ENCODE measurements around the gene CALR3.
"Not testable (repeated sequence)": the region's sequence is repeated elsewhere in the genome, so short reads cannot be mapped to it uniquely, and the experiment has no call there.

The CALR3 gene

DNA sequence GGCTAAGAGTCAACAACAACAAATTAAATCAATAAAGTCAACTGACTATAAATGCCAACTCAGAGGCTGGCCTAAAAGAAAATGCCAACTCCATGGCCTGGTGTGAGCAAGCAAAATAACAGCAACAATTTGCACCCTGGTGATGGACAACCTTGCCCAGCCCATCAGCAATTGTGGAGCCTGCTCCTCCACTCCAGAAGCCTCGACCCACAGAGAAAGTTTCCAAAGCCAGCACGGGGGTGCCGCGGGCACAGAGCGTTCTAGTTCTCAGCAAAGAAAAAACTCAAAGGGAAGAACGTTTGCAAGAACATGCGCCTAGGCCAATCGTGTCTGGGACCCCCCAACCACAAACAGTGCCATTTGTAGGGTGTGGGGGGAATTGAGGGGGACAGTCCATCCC, 35.5 kb downstream of the CALR3 start:
- no peak overlapping the region for H3K27ac ChIP-seq (ENCODE audit: low read length)
- H3K36me3 ChIP-seq (ENCODE audit: insufficient read depth, low read depth, low read length) = no peaks in the 10 kb centered on the region
- H3K4me1 ChIP-seq (ENCODE audit: insufficient read depth, low read length) = peaks cover 22% of the 10 kb centered on the region
- no peak overlapping the region for H3K4me3 ChIP-seq (ENCODE audit: low read length)
- H3K9ac ChIP-seq (ENCODE audit: low read depth, low read length) = no peak overlapping the region; the same call in 1 of the 2 replicates
- H3K9me3 ChIP-seq (ENCODE audit: insufficient read depth, low read depth, low read length) = no peaks in the 10 kb centered on the region
- no peaks in the 10 kb centered on the region for H3K27me3 ChIP-seq (ENCODE audit: insufficient read depth, low read length)

DNA sequence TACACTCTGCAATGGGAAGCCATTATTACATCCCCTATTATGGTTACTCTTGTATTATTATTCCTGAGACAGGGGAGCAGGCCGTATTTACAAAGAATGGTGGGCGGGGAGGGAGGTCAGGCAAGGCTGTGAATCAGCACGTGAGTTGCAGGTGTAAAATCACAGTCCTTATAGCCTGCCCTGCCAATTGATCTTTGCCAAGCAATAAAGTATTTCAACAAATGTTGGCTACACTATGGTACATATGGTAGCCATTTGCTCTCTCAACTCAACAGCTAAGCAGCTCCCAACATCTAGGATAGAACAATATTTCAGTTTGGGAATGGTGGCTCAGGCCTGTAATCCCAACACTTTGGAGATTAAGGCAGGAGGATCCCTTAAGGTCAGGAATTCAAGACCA, 36.3 kb downstream of the CALR3 start:
- no peak overlapping the region for H3K9ac ChIP-seq (ENCODE audit: low read depth, low read length)
- no peak overlapping the region for H3K4me3 ChIP-seq (ENCODE audit: low read length)
- H3K27me3 ChIP-seq (ENCODE audit: insufficient read depth, low read length) = no peaks in the 10 kb centered on the region
- H3K9me3 ChIP-seq (ENCODE audit: insufficient read depth, low read depth, low read length) = no peaks in the 10 kb centered on the region
- no peaks in the 10 kb centered on the region for H3K36me3 ChIP-seq (ENCODE audit: insufficient read depth, low read depth, low read length)
- H3K27ac ChIP-seq (ENCODE audit: low read length) = no peak overlapping the region
- peaks cover 22% of the 10 kb centered on the region for H3K4me1 ChIP-seq (ENCODE audit: insufficient read depth, low read length)

DNA sequence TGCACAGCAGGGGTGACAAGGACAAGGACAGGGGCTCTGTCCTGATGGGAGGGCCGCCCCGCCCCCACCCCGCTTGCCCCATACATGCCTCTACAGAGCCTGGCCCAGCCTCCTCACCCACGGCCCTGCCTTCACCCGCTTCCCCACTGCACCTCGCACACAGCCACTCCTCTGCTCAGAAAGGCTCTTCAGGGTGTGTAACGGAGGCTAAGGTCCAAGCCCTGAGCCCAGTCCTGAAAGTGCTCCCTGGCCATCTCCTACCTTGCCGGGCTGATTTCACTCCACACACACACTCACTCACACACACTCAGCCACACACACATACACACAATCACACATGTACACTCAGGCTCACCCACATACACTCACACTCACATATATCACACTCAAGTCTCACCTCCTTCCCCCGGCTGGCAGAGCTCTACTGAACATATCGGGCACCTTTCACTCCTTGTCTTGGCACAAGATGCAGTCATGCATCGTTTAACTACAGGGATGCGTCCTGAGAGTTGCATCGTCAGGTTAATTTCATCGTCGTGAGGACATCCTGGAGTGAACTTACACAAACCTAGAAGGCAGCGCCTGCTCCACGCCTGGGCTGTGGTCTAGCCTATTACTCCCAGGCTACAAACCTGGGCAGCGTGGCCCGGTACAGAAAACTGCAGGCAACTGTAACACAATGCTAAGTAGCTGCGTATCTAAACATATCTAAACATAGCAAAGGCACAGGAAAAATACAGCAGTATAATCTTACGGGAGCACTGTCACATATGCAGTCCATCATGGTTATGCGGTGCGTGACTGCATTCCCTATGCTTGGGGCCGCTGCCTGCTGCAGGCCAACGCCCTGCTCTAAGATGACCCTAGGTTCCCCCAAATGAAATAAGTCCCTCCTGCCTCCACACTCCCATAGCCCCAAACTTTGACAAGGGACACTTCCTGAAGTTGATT, 37.3 kb downstream of the CALR3 start:
- Histone ChIP-seq H3K27ac (ENCODE audit: low read length) (no peak overlapping the region), H3K27me3 (ENCODE audit: insufficient read depth, low read length) (no peaks in the 10 kb centered on the region), H3K36me3 (ENCODE audit: insufficient read depth, low read depth, low read length) (no peaks in the 10 kb centered on the region), H3K4me1 (ENCODE audit: insufficient read depth, low read length) (peaks cover 31% of the 10 kb centered on the region), H3K9me3 (ENCODE audit: insufficient read depth, low read depth, low read length) (no peaks in the 10 kb centered on the region), H3K4me3 (ENCODE audit: low read length) (no peak overlapping the region), H3K9ac (ENCODE audit: low read depth, low read length) (no peak overlapping the region)

DNA sequence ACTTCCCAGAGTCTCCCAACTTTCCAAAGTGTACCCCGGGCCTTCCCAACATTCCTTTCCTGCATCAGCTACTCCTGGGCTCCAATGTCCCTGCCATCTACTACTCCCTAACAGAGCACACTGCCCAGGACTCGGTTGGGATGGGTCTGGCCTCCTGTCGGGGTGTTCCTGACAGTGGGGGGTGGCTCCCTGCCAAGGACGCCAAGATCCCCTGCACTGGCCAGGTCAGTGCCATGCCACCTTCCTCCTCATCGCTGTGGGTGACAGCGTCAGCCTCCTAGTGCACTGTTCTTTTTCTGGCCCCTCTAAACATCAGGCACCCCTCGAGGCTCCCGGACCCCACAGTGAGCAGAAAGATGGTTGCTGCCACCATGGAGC, 38.0 kb downstream of the CALR3 start:
- Histone ChIP-seq H3K27ac (ENCODE audit: low read length) (no peak overlapping the region), H3K4me1 (ENCODE audit: insufficient read depth, low read length) (peaks cover 32% of the 10 kb centered on the region), H3K9me3 (ENCODE audit: insufficient read depth, low read depth, low read length) (no peaks in the 10 kb centered on the region), H3K36me3 (ENCODE audit: insufficient read depth, low read depth, low read length) (no peaks in the 10 kb centered on the region), H3K9ac (ENCODE audit: low read depth, low read length) (no peak overlapping the region), H3K27me3 (ENCODE audit: insufficient read depth, low read length) (no peaks in the 10 kb centered on the region), H3K4me3 (ENCODE audit: low read length) (no peak overlapping the region)

DNA sequence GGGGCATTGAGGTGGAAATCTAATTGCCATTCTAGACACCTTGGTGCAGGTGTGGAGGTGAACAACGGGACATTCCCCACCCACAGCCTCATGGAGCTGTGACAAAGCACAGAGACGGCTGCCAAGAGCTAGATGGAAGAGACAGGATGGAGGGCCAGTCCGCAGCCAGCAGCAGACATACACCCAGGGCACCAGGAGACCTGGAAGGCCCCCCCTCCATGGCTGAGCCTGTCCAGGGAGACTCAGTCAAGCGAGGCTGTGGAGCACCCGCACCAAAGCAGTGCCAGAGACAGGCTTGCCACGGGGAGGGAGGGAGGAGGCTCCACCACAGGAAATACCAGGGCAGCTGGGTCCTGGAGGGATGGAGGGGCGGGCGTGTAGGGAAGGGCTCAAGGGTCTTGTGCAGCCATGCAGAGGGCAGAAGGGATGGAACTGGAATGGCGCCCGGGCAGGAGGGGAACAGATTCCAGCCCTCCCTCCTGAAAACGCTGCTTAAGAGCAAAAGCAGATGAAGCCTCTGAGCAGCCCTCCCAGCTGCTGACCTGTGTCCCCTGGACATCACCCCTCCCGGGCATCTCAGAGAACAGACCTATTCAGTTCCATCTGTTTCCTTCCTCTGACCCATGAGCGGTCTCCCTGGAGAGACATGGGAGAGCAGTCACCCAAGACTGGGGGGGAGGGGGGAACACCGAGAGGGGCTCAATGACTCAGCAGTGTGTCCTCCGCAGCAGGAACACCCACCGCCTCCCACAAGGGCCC, 38.6 kb downstream of the CALR3 start:
- no peaks in the 10 kb centered on the region for H3K27me3 ChIP-seq (ENCODE audit: insufficient read depth, low read length)
- H3K4me1 ChIP-seq (ENCODE audit: insufficient read depth, low read length) = peaks cover 32% of the 10 kb centered on the region
- H3K27ac ChIP-seq (ENCODE audit: low read length) = no peak overlapping the region
- peak overlapping the region; percentile 33; the same call in 1 of the 2 replicates for H3K9ac ChIP-seq (ENCODE audit: low read depth, low read length)
- H3K4me3 ChIP-seq (ENCODE audit: low read length) = no peak overlapping the region
- no peaks in the 10 kb centered on the region for H3K36me3 ChIP-seq (ENCODE audit: insufficient read depth, low read depth, low read length)
- no peaks in the 10 kb centered on the region for H3K9me3 ChIP-seq (ENCODE audit: insufficient read depth, low read depth, low read length)

DNA sequence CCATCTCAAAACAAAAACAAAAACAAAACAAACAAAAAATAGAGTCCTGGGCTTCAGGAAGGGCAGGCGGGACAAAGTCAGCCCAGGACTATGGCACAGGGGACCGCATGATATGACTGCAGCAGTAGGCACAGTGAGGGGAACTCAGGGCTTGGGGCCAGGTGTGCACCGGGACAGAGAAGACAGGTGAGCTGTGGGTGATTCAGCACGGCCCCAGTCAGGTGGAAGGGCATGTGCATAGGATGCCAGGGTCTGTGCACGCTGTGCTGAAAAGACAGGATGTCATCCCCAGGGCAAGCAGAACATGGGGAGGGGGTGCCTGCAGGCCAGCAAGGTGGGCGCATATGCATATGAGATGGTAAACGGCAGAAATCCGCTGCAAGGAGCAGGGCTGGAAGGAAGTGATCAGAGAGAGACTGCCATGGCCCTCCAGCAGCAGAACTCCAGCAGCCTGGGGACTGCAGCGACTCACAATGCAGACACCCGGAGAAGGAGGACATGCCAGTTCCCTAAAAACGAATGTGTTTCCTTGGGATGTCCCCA, 39.2 kb downstream of the CALR3 start:
- no peaks in the 10 kb centered on the region for H3K27me3 ChIP-seq (ENCODE audit: insufficient read depth, low read length)
- H3K27ac ChIP-seq (ENCODE audit: low read length) = no peak overlapping the region
- H3K36me3 ChIP-seq (ENCODE audit: insufficient read depth, low read depth, low read length) = no peaks in the 10 kb centered on the region
- H3K4me1 ChIP-seq (ENCODE audit: insufficient read depth, low read length) = peaks cover 32% of the 10 kb centered on the region
- H3K4me3 ChIP-seq (ENCODE audit: low read length) = no peak overlapping the region
- H3K9me3 ChIP-seq (ENCODE audit: insufficient read depth, low read depth, low read length) = no peaks in the 10 kb centered on the region
- peak overlapping the region; percentile 33; the same call in 1 of the 2 replicates for H3K9ac ChIP-seq (ENCODE audit: low read depth, low read length)

DNA sequence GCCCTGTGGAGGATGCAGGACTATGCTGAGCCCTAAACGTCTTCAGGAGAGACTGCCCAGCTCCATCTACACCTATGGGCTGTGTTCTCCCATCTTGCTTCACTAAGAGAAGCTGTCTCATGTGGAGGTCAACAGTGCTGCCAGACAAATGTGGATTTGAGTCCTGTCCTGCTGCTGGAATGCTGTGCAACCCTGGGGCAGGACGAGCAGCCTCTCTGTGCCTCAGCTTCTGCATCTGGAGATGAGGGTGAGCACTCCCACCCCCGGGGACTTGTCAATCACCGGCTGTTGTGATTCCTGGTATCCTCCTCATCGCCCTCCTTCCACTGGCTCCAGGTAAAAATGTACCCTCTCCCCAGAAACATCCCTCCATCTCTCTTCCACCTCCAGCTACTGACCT, 40.5 kb downstream of the CALR3 start:
- Histone ChIP-seq H3K4me3 (ENCODE audit: low read length) (no peak overlapping the region), H3K36me3 (ENCODE audit: insufficient read depth, low read depth, low read length) (no peaks in the 10 kb centered on the region), H3K4me1 (ENCODE audit: insufficient read depth, low read length) (peaks cover 32% of the 10 kb centered on the region), H3K9ac (ENCODE audit: low read depth, low read length) (no peak overlapping the region), H3K27me3 (ENCODE audit: insufficient read depth, low read length) (no peaks in the 10 kb centered on the region), H3K9me3 (ENCODE audit: insufficient read depth, low read depth, low read length) (no peaks in the 10 kb centered on the region), H3K27ac (ENCODE audit: low read length) (no peak overlapping the region)

DNA sequence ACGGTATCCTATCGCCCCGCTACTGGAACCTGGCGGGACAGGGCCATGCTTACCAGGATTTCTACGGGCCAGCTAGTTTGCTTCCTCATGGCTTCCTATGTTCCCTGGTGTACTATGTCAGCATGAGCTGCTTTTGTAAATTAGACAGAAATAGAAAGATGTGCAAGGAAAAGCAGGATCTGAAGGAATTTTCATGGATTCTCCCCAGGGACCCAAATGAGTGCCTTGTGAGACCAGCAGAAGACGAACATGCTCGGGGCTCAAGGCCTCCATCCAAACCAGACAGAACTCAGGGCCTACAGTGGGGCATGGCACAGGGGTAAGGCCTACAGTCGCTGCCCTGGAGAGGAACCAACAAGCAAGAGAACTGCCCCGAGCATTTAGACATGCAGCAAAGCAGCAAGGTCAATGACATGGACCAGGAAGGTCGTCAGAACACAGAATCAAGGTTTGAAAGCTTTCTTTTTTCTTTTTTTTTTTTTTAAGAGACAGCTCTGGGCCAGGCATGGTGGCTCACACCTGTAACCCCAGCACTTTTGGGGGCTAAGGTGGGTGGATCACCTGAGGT, 41.5 kb downstream of the CALR3 start:
- Histone ChIP-seq H3K36me3 (ENCODE audit: insufficient read depth, low read depth, low read length) (no peaks in the 10 kb centered on the region), H3K9ac (ENCODE audit: low read depth, low read length) (no peak overlapping the region), H3K4me1 (ENCODE audit: insufficient read depth, low read length) (peaks cover 32% of the 10 kb centered on the region), H3K4me3 (ENCODE audit: low read length) (no peak overlapping the region), H3K9me3 (ENCODE audit: insufficient read depth, low read depth, low read length) (no peaks in the 10 kb centered on the region), H3K27ac (ENCODE audit: low read length) (no peak overlapping the region), H3K27me3 (ENCODE audit: insufficient read depth, low read length) (no peaks in the 10 kb centered on the region)

DNA sequence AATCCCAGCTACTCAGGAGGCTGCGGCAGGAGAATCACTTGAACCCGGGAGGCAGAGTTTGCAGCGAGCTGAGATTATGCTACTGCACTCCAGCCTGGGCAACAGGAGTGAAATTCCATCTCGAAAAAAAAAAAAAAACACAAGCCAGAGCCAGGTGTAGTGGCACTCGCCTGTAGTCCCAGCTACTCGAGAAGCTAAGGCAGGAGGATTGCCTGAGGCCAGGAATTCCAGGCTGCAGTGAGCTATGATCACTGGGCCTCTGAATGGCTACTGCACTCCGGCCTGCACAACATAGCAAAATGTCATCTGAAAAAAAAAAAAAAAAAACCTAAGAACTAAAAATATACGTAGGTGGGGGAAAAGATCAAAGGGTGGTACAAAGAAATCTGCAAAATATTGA, 43.6 kb downstream of the CALR3 start:
- H3K27me3 ChIP-seq (ENCODE audit: insufficient read depth, low read length) = no peaks in the 10 kb centered on the region
- H3K4me1 ChIP-seq (ENCODE audit: insufficient read depth, low read length) = peaks cover 17% of the 10 kb centered on the region
- H3K9ac ChIP-seq (ENCODE audit: low read depth, low read length) = no peak overlapping the region
- no peaks in the 10 kb centered on the region for H3K36me3 ChIP-seq (ENCODE audit: insufficient read depth, low read depth, low read length)
- no peaks in the 10 kb centered on the region for H3K9me3 ChIP-seq (ENCODE audit: insufficient read depth, low read depth, low read length)
- H3K27ac ChIP-seq (ENCODE audit: low read length) = no peak overlapping the region
- H3K4me3 ChIP-seq (ENCODE audit: low read length) = no peak overlapping the region

DNA sequence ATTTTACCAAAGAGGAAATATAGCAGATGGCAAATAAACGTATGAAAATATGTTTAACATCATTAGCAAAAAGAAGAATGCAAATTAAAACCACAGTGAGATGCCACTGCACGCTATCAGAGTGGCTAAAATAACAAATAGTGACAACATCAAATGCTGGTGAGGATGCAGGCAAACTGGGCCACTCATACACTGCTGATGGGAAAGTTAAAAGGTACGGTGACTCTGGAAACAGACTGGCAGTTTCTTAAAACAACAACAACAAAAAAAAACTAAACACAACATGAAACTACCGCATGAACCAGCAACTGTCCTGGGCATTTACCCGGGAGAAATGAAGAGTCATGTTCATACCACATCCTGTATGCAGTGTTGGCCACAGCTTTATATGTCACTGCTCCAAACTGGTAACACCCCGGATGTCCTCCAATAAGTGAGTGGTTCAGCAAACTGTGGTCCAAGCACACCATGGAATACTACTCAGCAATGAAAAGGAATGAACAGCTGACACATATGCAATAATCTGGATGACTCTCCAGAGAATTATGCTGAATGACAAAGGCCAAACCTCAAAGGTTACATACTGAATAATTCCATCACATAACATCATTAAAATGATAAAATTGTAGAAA, 46.5 kb downstream of the CALR3 start:
- H3K27me3 ChIP-seq (ENCODE audit: insufficient read depth, low read length) = no peaks in the 10 kb centered on the region
- H3K36me3 ChIP-seq (ENCODE audit: insufficient read depth, low read depth, low read length) = no peaks in the 10 kb centered on the region
- H3K27ac ChIP-seq (ENCODE audit: low read length) = no peak overlapping the region
- H3K4me3 ChIP-seq (ENCODE audit: low read length) = no peak overlapping the region
- peaks cover 16% of the 10 kb centered on the region for H3K4me1 ChIP-seq (ENCODE audit: insufficient read depth, low read length)
- H3K9me3 ChIP-seq (ENCODE audit: insufficient read depth, low read depth, low read length) = no peaks in the 10 kb centered on the region
- H3K9ac ChIP-seq (ENCODE audit: low read depth, low read length) = no peak overlapping the region

DNA sequence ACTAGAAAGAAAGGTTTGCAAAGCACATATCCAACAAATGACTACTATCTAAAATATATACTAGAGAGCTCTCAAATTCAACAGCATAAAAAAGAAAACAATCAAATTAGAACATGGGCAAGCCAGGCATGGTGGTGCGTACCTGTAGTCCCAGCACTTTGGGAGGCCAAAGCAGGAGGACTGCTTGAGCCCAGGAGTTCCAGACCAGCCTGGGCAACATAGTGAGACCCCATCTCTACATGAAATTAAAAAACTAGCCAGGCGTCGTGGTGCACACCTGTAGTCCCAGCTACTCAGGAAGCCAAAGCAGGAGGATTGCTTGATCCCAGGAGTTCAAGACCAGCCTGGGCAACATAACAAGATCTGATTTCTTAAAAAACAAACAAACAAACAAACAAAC, 47.1 kb downstream of the CALR3 start:
- not testable (repeated sequence) for H3K27ac ChIP-seq (ENCODE audit: low read length); H3K27me3 ChIP-seq (ENCODE audit: insufficient read depth, low read length); H3K9ac ChIP-seq (ENCODE audit: low read depth, low read length); H3K9me3 ChIP-seq (ENCODE audit: insufficient read depth, low read depth, low read length); H3K36me3 ChIP-seq (ENCODE audit: insufficient read depth, low read depth, low read length); H3K4me3 ChIP-seq (ENCODE audit: low read length)
- H3K4me1 ChIP-seq (ENCODE audit: insufficient read depth, low read length) = peaks cover 10% of the 10 kb centered on the region
